ENCODE data around the gene ELAC2.
"Not testable (repeated sequence)": the region's sequence is repeated elsewhere in the genome, so short reads cannot be mapped to it uniquely, and the experiment has no call there.

Gene ELAC2

DNA sequence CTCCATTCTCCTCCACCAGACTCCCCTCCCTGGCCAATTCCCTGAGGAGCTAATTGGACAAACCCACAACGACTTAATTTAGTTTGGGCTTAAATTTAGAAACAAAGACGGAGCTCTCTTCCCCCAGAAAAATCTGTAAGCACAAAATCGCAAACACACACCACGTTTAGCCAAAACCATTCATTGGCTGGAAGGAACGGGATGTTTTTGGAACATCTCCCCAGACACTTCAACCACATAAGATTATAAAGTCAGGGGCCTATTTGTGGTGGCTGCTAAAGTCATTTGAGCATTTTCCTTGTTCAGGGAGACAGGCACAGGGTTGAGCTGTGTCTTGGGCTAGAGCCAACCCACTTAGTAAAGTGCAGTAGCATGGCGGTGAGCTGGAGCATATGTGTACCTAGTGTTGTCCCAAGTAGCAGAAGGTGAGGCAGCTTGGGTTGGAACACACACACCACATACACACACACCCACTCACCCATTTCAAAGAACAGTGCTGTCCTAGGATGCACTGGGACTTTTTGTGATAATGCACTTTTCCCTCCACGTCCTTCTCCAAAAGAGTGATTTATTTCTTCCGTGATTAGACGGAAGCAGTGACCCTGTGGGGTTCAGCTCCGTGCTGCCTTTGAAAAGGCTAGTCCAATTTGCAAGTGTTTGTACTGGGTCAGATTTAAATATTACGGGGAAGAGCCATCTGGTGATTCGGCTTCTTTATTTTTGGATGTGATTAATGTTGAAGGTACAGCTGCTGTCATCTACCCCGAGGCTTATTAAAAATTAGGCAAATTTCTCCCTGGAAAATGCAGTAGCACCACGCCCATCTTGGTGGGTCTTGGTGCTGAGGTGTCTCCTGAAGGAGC lies 32.2 kb downstream of the ELAC2 start:
- DNase-seq: no peak

DNA sequence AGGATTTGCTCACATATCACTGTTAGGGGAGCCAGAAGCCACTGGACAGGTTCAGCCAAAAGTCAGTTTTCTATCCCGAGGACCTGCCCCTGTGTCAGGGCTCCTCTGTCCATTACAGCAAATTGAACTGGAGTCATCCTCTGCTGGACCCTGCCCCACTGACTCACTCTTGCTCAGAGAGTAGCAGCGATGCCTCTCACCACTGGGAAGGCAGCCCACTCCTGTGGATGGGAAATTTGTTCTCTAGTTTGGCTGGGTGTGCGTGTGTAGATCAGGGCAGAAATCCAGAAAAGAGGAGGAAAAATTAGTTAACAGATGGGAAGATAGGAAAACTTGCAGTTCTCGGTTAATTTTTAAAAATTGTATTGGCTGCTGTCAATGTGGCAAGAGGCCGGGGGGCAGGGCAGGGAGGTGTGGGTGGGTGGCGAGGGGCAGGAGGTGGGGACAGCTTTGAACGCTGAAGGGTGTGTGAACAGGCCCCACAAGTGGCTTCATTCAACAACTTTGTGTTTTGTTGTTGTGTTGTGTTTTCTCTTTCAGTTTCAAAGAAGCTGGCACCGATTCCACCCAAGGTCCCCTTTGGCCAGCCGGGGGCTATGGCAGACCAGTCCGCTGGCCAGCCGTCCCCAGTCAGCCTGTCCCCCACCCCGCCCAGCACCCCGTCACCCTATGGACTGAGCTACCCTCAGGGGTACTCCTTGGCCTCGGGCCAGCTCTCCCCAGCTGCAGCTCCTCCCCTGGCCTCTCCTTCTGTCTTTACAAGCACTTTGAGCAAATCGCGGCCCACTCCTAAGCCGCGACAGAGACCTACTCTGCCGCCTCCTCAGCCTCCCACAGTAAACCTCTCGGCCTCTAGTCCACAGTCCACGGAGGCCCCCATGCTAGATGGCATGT lies 33.6 kb downstream of the ELAC2 start:
- no peak for DNase-seq

DNA sequence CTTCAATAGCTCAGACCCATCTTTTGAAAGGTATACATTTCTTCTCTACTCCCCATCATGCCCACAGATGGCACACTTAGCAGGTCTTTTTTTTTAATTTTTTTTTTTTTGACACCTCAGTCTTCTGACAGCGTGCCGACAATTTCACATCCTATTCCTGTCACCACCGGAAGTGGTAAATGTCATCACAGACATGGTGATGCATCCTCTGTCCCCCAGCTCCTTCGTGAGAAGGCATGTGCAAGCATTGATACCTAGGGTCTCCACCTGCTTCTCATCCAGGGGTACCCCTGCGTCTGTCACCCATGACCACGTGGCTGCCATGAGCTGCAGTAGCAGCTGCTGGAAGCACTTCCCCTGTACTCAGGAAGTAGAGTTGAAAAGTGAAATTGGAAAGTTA lies 35.6 kb downstream of the ELAC2 start:
- no peak for DNase-seq

DNA sequence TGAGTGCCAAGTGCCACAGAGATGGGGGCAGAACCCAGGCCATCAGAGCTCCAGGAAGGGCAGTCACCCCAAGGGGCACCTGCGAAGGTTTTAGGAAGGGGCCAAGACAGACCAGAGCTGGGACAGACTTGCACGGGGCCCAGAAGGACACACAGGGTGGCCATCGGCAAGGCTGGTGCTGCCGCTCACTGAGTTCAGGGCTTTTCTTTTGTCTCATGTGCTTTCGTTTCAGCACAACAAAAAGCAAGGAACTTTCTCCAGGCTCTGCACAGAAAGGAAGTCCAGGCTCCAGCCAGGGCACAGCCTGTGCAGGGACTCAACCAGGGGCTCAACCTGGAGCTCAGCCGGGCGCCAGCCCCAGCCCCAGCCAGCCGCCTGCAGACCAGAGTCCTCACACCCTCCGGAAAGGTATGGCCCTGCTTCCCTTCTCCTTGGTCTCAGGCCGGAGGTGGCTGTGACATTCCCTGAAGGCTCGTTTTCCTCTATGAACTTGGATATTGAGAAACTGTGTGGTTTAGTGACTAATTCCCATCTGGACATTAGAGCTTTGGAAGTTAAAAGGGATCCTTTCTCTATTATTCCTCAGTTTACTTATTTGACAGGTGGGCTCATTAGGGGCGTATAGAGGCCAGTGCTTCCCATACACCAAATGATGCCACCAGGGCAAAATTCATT lies 37.9 kb downstream of the ELAC2 start:
- no peak for DNase-seq

DNA sequence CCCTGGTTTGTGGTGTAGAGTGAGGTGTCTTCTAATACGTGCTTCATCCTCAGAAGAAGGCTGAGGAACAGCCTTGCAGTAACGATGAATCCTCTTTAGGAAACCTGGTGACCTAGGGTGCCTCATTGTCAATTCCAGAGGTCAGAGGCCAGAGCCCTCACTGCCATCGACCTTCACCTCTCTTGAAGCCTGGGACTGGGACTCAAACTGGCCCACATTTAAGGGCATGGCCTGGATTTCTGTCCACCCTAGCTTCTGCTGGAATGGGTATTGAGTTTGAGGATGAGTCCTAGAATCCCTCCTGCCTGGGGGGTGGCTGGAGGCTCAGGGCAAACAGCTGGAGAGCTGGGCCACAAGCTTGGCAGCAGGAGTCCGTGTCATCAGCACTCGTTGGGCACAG lies 38.6 kb downstream of the ELAC2 start:
- no peak for DNase-seq

DNA sequence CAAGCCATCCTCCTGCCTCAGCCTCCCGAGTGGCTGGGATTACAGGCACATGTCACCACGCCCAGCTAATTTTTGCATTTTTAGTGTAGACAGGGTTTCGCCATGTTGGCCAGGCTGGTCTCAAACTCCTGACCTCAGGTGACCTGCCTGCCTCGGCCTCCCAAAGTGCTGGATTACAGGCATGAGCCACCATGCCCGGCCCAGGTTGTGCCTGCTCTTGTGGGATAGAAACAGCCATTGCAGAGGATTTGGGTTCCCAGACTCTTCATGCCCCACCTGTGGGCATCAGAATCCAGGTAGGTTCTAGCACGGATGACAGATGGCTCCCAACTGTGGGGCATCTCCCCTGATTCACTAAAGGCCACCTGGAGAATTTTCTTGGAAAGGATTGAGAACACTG lies 39.0 kb downstream of the ELAC2 start:
- not testable (repeated sequence) for DNase-seq

DNA sequence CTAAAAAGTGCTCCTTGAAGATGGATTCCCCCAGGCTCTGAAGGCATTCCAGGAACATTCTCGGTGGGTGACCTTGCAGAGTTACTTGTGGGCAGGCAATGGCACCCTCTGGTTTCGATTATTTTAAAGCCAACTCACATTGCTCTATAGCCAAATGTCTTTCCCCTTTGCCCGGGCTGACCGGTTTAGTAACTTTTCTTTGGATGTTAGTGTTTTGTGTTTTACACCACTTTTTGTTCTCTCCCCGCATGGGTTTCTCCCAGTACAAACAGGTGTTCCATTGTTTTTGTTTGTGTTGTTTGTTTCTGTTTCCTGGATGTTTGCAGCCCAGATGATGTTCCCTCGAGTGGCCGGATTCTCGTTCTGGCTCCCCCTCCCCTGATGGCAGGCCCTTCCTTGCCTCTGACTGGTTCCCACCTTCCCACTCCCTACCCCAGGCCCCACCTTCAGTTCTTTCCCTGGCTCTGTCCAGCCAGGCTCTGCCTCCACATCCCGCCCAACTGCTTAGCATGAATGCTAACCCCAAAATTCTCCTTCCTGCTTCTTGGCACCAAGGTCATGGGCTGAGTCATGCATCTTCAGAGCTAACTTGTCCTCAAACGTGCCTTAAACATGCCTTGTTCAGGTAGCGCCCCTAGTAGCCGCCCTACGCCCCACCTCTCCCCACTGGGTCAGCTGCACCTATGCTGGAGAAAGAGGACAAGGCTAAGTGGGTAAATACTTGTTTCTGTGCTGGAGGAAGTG lies 40.6 kb downstream of the ELAC2 start:
- no peak for DNase-seq

DNA sequence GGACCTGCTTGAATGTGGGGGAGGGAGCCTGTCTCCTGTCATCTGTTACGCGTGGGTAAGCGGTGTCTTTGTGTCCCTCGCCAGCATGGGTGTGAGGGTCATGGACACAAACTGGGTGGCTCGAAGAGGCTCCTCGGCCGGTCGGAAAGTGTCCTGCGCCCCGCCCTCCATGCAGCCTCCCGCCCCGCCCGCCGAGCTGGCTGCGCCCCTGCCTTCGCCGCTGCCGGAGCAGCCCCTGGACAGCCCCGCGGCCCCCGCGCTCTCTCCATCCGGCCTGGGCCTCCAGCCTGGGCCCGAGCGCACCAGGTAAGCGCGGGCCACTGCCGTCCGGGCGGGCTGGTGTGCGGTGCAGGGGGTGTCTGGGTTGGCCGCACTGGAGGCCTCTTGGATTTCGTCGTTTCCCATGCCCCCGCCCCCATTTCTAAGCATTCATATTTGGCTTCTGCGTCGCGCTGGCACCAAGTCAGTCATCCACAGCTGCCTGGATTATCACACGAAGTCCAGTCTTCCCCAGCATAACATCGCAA lies 43.8 kb downstream of the ELAC2 start:
- no peak for DNase-seq

DNA sequence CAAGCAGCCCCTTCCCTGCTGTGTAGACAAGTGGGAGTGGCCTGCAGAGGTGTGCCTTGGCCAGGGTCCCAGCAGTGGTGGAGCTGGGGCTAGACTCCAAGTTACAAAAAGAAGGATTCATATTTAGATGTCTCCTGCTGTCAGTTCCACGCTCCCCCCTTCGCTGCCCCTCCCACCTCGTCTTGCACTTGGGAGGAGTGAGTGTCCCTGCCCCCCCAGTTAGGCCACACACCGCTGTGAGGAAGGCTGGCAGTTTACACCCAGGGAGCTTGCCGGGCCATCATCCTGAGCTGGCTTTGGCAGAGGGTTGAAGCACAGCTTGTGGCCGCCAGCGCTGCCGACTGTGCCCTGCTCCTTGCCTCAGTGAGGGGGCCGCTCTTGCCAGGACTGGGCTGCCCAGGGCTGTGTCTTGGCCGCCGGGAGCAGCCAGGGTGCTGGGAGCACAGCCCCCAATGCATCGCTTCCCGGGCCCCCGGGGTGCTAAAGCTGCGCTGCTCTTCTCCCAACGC lies 44.3 kb downstream of the ELAC2 start:
- no peak for DNase-seq

DNA sequence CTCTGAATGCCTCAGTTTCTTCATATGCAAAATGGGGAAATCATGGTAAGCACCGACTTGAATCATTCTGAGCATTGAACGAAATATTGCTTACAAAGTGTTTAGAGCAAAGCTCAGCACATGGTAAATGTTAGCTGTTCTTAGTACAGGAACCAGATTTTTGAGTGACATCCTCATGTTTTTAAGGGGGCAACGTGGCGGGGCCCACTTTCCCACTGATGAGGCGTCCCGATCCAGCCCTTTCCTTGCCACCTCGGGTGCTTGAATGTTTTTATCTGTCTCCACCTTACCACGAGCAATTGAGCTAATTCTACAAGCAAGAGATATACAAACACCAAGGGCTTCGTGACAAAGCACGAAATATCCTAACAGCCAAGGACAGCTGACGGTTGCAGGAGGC lies 49.9 kb downstream of the ELAC2 start:
- no peak for DNase-seq

DNA sequence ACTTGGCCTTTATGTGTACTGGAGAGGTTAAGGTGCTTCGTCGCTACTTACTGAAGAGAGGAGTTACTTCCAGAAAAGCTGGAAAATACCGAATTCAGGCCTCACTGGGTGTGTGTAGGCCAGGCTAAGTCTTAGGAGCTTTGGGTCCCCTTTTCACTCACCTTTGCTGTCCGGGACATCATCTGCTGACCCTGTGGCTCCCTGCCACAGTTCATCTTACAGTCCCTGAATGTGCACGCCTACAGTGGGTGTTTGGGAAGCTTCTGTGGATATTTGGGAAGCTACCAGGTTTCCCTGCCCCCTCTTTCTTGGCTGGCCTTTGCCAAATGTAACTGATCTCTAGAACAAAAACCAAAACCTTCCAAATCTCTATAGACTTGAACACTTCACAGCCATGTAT lies 51.4 kb downstream of the ELAC2 start:
- DNase-seq: no peak

DNA sequence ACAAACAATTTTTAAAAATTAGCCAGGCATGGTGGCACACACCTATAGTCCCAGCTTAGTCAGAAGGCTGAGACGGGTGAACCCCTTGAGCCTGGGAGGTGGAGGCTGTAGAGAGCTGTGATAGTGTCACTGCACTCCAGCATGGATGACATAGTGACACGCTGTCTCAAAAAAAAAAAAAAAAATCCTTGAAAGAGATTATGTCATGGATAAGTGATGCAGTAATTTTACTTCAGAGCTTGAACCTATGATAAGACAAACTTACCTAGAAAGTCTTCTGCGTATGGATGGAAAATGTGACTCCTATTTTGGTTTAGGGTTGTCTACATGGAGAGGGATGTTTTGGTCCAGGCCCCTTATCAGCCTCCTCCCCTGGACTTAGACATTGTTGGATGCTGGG lies 51.8 kb downstream of the ELAC2 start:
- DNase-seq: no peak

DNA sequence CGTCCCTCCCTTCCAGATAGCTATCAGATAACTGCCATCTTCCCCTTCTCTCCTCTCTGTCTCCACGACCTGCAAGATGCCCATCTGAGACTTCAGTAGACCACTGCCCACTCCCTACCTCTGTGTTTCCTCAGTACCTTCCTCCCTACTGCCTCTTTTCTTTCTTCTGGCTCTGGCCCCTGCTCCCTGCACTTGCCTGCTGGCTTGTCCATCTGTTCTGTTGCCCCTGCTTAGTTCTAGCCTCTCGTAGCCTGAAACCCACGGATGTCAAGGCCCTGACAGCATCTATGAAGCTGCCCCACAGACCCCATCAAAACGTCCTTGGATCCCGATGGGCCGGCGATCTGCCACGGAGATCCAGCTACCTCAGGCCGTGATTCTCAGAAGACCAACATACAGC lies 53.0 kb downstream of the ELAC2 start:
- no peak for DNase-seq

DNA sequence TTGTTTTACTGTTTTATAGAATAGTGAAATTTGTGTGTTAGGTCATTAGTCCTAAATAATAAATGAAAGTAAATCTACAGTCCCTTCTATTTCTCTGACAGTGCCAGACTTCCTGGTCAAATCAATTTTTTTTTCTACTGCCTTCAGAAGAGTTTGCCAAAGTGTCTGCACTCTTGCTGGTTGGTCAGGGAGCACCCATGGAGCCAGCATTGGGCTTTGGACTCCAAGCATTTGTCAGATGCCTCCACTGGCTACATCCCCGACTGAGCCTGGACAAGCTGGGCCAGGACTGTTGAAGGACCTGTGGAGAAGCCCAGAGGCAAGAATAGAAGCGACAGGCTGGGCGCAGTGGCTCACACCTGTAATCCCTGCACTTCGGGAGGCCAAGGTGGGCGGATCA lies 53.7 kb downstream of the ELAC2 start:
- DNase-seq: no peak

DNA sequence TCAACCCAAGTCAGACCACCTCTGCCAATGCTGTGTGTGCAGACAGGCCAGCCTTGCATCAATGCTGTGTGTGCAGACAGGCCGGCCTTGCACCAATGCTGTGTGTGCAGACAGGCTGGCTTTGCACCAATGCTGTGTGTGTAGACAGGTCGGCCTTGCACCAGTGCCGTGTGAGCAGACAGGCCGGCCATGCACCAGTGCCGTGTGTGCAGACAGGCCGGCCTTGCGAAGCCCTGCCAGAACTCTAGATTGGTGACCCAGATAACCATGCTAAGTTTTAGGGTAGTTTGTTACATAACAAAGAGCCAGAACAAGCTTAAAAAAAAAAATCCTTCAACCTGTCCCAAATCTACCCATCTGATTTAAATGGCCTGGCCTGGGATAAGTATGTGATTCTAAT lies 54.3 kb downstream of the ELAC2 start:
- DNase-seq: no peak

DNA sequence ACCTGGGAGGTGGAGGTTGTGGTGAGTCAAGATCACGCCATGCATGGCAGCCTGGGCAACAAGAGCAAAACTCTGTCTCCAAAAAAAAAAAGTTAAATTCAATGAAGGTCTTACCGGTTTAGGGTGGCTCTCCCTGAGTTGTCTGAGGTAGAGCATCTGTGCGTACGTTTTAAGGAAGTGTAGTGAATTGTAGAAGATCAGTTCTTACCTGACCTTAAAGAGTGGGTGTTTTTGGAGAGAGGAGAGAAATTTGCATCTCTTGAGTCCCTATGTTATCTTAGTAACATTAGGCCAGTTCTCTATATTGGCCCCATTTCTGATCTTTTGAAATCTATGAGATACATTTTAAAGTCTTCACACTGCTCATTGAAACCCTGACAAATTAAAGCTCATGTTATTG lies 56.2 kb downstream of the ELAC2 start:
- DNase-seq: no peak

DNA sequence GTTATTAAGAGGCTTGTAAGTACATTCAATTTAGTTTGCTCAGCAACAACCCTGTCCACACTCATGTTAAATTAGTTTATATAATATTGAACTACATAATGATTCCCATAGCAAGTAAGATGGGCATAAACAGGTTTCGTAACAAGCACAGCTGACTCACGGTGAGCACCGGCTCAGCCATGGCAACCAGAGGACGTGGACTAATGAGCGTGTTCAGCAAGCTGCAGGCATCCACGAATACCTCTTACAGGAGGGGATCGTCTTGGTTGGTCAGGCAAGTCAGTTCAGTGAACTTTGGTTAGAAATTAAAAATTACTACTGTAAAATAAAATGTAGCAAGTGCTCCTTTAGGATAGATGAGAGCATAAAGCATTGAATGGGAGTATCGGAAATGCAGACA lies 58.4 kb downstream of the ELAC2 start:
- DNase-seq: no peak

DNA sequence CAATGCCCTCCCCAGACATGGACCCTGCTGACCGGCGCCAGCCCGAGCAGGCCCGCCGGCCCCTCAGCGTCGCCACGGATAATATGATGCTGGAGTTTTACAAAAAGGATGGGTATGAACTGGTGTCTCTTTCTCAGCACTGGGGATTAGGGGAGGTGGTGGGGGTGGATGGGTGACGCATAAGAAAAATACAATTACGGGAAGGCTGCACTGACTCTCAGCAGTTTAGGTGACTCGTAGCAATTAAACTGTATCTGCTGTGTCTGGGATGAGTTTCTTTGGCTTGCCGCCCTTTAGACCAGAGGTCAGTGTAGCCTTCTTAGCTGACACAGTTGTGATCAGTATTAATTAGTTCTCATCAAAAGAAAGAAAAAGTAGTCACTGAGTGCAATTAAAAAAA lies 59.0 kb downstream of the ELAC2 start:
- no peak for DNase-seq

DNA sequence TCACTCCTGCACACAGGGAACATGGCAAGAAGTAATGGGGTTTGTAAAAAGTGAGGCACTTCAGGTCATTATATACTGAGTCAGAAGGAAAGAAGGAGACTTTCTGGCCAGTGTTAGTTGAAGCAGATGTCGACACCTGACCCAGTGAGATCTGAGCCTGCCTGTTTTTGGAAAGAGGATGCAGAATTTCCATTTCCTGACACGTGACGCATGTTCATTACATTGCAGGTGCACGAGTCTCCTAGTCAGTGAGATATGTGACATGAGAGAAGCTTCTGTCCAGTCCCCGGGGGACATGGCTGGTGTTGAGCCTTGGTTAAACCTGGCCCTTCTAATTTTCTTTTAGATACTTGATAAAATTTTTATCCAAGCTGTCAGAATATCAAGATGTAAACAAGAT lies 62.3 kb downstream of the ELAC2 start:
- no peak for DNase-seq

DNA sequence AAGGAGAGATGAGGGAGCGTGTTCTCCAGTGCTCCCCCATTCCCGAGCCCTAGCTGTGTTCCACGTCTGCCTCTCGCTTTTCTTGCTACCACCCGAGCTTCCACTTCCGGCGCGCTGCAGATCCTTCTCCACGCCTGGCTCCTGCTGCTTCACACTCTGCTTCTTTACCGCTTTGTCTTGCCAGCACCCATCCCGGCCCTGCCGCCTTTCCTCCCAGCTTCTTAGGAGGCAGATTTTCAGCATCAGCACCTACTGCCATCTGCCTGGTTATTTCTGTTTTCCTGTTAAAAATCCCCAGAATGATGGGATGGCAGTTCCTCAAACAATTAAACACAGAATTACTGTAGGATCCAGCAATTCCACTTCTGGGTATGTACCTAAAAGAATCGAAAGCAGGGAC lies 64.7 kb downstream of the ELAC2 start:
- DNase-seq: no peak

DNA sequence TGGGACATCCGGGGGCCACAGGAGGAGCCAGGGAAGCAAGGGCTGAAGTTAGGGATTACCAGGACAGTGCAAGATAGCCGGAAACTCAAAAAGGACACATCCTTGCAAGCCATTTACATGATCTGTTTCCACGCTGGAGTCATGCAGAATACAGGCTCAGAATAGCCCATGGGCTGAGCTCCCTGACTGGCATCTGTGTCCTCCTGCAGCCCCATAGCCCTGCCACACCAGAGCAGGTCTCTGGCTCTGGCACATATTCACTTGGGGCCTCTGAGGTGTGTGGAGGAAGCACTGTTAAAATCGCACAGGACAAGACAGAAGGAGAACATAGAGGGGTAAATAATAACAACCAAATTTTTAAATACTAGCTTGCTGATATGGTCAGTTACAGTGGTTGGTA lies 65.8 kb downstream of the ELAC2 start:
- no peak for DNase-seq

DNA sequence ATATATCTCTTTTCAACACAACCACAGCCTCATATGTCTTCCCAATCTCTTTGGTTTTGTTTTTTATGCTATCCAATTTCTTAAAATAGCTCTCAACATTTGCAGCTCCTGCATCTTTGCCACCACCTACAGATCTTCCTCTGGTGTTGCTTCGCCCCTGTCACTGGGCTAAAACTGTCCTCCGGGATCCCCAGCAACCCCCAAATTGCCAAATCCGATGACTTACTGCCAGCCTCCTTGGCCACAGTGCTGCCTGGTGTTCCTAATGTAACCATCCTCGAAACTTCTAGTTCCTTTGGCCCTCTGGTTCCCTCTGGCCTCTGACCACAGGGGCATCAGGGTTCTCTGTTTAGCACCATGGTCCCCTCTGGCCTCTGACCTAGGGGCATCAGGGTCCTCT lies 70.8 kb downstream of the ELAC2 start:
- DNase-seq: no peak

Measured in NCI-H510A (cell line).